ENCODE measurements around the gene SMAD2.

The SMAD2 gene

DNA sequence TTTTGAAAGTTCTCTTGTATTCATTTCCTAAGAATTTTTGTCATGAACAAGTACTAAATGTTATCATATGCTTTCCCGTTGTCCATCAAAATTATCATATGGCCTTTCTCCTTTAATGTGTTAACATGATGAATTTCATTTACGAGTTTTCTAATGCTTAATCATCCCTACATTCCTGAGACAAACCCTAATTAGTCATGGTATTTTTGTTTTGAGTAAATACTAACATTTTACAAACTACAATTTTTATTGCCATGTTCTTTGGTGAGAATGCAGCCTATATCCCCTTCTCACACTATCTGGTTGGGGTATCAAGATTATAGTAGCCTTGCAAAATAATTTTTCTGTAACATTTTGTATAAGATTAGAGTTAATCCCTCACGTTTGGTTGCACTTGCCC lies 14.5 kb downstream of the SMAD2 start:
- no peak overlapping the region for H3K4me2 ChIP-seq (ENCODE audit: low read length)
- no peak overlapping the region for H3K4me3 ChIP-seq (ENCODE audit: low read depth, low read length, poor library complexity, severe bottlenecking)
- no peaks in the 10 kb centered on the region for H4K20me1 ChIP-seq (ENCODE audit: insufficient read depth, low read length)
- peaks cover 8% of the 10 kb centered on the region; the same call in 1 of the 2 replicates for H3K36me3 ChIP-seq (ENCODE audit: insufficient read depth, low read length)
- no peaks in the 10 kb centered on the region for H3F3A ChIP-seq (ENCODE audit: insufficient read depth, low read length)
- no peak overlapping the region for H3K9ac ChIP-seq (ENCODE audit: low read length)
- H3K27ac ChIP-seq (ENCODE audit: low read depth, low read length, poor library complexity, severe bottlenecking): no peak overlapping the region
- H3K9me2 ChIP-seq (ENCODE audit: low read depth, low read length): no peaks in the 10 kb centered on the region
- no peaks in the 10 kb centered on the region for H3K9me3 ChIP-seq (ENCODE audit: low read length)
- H2AFZ ChIP-seq (ENCODE audit: low read length): no peak overlapping the region
- peaks cover 97% of the 10 kb centered on the region for H3K79me2 ChIP-seq (ENCODE audit: insufficient read depth, low read length)
- peaks cover 29% of the 10 kb centered on the region for H3K4me1 ChIP-seq (ENCODE audit: insufficient read depth, low read length, severe bottlenecking)
- H3K27me3 ChIP-seq (ENCODE audit: insufficient read depth, low read length): no peaks in the 10 kb centered on the region
- no peak for TF ChIP-seq EZH2 (IDR thresholded peaks at IDR 0.05; ENCODE audit: borderline replicate concordance, low read length)
- TF ChIP-seq, protein P1, sequence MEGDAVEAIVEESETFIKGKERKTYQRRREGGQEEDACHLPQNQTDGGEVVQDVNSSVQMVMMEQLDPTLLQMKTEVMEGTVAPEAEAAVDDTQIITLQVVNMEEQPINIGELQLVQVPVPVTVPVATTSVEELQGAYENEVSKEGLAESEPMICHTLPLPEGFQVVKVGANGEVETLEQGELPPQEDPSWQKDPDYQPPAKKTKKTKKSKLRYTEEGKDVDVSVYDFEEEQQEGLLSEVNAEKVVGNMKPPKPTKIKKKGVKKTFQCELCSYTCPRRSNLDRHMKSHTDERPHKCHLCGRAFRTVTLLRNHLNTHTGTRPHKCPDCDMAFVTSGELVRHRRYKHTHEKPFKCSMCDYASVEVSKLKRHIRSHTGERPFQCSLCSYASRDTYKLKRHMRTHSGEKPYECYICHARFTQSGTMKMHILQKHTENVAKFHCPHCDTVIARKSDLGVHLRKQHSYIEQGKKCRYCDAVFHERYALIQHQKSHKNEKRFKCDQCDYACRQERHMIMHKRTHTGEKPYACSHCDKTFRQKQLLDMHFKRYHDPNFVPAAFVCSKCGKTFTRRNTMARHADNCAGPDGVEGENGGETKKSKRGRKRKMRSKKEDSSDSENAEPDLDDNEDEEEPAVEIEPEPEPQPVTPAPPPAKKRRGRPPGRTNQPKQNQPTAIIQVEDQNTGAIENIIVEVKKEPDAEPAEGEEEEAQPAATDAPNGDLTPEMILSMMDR (IDR thresholded peaks at IDR 0.05; ENCODE audit: low read length): no peak

DNA sequence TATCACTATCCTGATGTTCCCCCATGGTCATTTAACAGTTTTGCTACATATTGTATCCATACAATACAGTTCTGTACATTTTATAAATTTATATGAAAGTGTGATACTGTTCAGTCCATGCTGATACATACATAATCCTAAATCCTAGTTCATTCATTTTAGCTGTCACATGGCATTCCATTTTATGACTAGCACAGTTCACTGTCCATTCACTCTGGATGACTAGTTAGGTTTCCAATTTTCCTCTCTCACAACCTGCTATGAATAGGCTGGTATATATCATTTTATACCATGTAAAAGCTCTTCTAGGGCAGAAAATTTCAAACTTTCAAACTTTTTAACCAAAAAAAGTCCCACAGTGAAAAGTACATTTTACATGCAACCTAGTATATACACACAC lies 15.2 kb downstream of the SMAD2 start:
- TF ChIP-seq, protein P1 (IDR thresholded peaks at IDR 0.05; ENCODE audit: low read length): no peak
- no peak for TF ChIP-seq EZH2 (IDR thresholded peaks at IDR 0.05; ENCODE audit: borderline replicate concordance, low read length)
- Histone ChIP-seq H3K9me2 (ENCODE audit: low read depth, low read length) (no peaks in the 10 kb centered on the region), H3F3A (ENCODE audit: insufficient read depth, low read length) (no peaks in the 10 kb centered on the region), H3K4me1 (ENCODE audit: insufficient read depth, low read length, severe bottlenecking) (peaks cover 29% of the 10 kb centered on the region), H3K36me3 (ENCODE audit: insufficient read depth, low read length) (peaks cover 15% of the 10 kb centered on the region; the same call in 1 of the 2 replicates), H4K20me1 (ENCODE audit: insufficient read depth, low read length) (no peaks in the 10 kb centered on the region), H3K27ac (ENCODE audit: low read depth, low read length, poor library complexity, severe bottlenecking) (no peak overlapping the region), H3K79me2 (ENCODE audit: insufficient read depth, low read length) (peaks cover 96% of the 10 kb centered on the region), H3K4me3 (ENCODE audit: low read depth, low read length, poor library complexity, severe bottlenecking) (no peak overlapping the region), H3K9me3 (ENCODE audit: low read length) (no peaks in the 10 kb centered on the region), H3K4me2 (ENCODE audit: low read length) (no peak overlapping the region), H3K9ac (ENCODE audit: low read length) (no peak overlapping the region), H2AFZ (ENCODE audit: low read length) (no peak overlapping the region), H3K27me3 (ENCODE audit: insufficient read depth, low read length) (no peaks in the 10 kb centered on the region)

DNA sequence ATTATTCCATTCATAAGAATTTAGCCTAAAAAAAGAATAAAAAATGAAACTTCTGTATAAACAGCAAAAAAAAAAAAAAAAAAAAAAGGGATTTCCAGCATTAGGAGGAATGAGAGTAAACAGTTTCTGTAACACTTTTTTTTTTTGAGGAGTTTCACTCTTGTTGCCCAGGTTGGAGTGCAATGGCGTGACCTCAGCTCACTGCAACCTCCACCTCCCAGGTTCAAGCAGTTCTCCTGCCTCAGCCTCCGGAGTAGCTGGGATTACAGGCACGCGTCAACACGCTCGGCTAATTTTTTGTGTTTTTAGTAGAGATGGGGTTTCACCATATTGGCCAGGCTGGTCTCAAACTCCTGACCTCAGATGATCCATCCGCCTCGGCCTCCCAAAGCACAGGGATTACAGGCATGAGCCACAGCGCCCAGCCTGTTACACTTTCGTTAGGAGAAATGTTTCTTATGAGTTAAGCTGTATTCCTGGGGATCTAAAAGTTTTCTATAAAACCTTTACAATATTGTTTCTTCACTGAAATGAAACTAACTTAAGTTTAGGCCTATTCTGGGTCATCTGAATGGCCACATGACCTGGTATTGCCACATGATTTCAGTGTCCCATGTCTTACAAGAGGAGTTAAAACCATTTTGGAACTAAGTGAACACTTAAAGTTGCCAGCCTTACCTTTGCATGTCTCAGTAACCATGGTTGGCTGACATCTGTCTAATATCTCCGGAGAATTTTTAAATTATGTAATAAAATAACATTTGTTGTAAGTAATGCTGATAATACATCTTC lies 17.5 kb downstream of the SMAD2 start:
- Histone ChIP-seq H2AFZ (ENCODE audit: low read length) (no peak overlapping the region), H3K9me3 (ENCODE audit: low read length) (no peaks in the 10 kb centered on the region), H3K27ac (ENCODE audit: low read depth, low read length, poor library complexity, severe bottlenecking) (no peak overlapping the region), H3K4me2 (ENCODE audit: low read length) (no peak overlapping the region), H3F3A (ENCODE audit: insufficient read depth, low read length) (no peaks in the 10 kb centered on the region), H3K4me1 (ENCODE audit: insufficient read depth, low read length, severe bottlenecking) (peaks cover 17% of the 10 kb centered on the region), H3K9ac (ENCODE audit: low read length) (no peak overlapping the region), H3K27me3 (ENCODE audit: insufficient read depth, low read length) (no peaks in the 10 kb centered on the region), H3K79me2 (ENCODE audit: insufficient read depth, low read length) (peaks cover 96% of the 10 kb centered on the region), H3K36me3 (ENCODE audit: insufficient read depth, low read length) (peaks cover 34% of the 10 kb centered on the region), H4K20me1 (ENCODE audit: insufficient read depth, low read length) (no peaks in the 10 kb centered on the region), H3K4me3 (ENCODE audit: low read depth, low read length, poor library complexity, severe bottlenecking) (no peak overlapping the region), H3K9me2 (ENCODE audit: low read depth, low read length) (no peaks in the 10 kb centered on the region)
- no peak for TF ChIP-seq EZH2 (IDR thresholded peaks at IDR 0.05; ENCODE audit: borderline replicate concordance, low read length)
- TF ChIP-seq, protein P1 (IDR thresholded peaks at IDR 0.05; ENCODE audit: low read length): no peak
